WTC11 (cell line): ENCODE results near the gene METTL21C.

ENCODE experiments used
- ATF2 ChIP-seq: sonication (generic); formaldehyde crosslinking; IDR thresholded peaks from 2 replicates; pipeline ENCODE4 v1.8.1; 2022; ENCODE audit warnings: low read depth, missing genetic modification reagents, borderline replicate concordance
- CREM ChIP-seq: sonication (generic); formaldehyde crosslinking; IDR thresholded peaks from 2 replicates; pipeline ENCODE4 v1.8.1; 2022; ENCODE audit warnings: mild to moderate bottlenecking, missing genetic modification reagents, moderate library complexity
- FOXK1 ChIP-seq: sonication (generic); formaldehyde crosslinking; IDR thresholded peaks from 2 replicates; pipeline ENCODE4 v1.8.0; 2022; ENCODE audit warnings: mild to moderate bottlenecking, moderate library complexity, missing genetic modification reagents
- JUN ChIP-seq: sonication (generic); formaldehyde crosslinking; IDR thresholded peaks from 2 replicates; pipeline ENCODE4 v1.8.0; 2023; ENCODE audit warnings: mild to moderate bottlenecking, missing genetic modification reagents
- NFYB ChIP-seq: sonication (generic); formaldehyde crosslinking; conservative IDR thresholded peaks from 2 replicates; pipeline ENCODE4 v1.8.0; 2022; ENCODE audit warnings: low read depth, missing genetic modification reagents
- NR1H2 ChIP-seq: sonication (generic); formaldehyde crosslinking; IDR thresholded peaks from 2 replicates; pipeline ENCODE4 v1.9.0; 2021; ENCODE audit warnings: mild to moderate bottlenecking, moderate library complexity, missing genetic modification reagents
- NR3C1 ChIP-seq: sonication (generic); formaldehyde crosslinking; conservative IDR thresholded peaks from 2 replicates; pipeline ENCODE4 v1.8.1; 2023; ENCODE audit warnings: low read depth, mild to moderate bottlenecking, missing genetic modification reagents
- PREB ChIP-seq: sonication (generic); formaldehyde crosslinking; IDR thresholded peaks from 2 replicates; pipeline ENCODE4 v1.8.1; 2022; ENCODE audit warnings: mild to moderate bottlenecking, missing genetic modification reagents, moderate library complexity, borderline replicate concordance
- RELA ChIP-seq: sonication (generic); formaldehyde crosslinking; IDR thresholded peaks from 2 replicates; pipeline ENCODE4 v1.8.1; 2022; ENCODE audit warnings: missing genetic modification reagents, mild to moderate bottlenecking, borderline replicate concordance
- ZNF263 ChIP-seq: sonication (generic); formaldehyde crosslinking; IDR thresholded peaks from 2 replicates; pipeline ENCODE4 v1.8.1; 2022; ENCODE audit warnings: low read depth, mild to moderate bottlenecking, moderate library complexity, missing genetic modification reagents
- ZNF423 ChIP-seq: fragments of 250-450 bp; sonication (Bioruptor Pico); IDR thresholded peaks from 2 replicates; pipeline ENCODE4 v2.1.2; 2022; ENCODE audit warnings: mild to moderate bottlenecking, moderate library complexity
- TF ChIP-seq, protein P1 (sequence below): fragments of 200-600 bp; IDR thresholded peaks from 2 replicates; pipeline ENCODE4 v1.8.0; 2022; ENCODE audit warnings: antibody characterized with exemption
- TF ChIP-seq, protein P2 (sequence below): sonication (generic); formaldehyde crosslinking; IDR thresholded peaks from 2 replicates; pipeline ENCODE4 v1.8.0; 2022; ENCODE audit warnings: mild to moderate bottlenecking, missing genetic modification reagents

DNA sequence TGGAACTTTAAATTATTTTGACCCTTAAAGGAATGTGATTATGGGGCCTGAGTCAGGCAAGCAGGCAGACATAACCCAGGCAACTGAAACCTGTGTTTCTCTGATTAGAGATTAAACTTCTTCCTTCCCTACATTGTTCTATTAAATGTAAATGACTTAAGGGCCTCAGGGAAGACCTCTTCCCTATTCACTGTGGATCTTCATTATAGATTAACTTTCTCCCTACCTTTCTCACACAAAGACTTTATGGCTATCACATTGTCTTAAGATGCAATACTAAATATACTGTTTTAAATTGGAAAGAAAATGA, 8.8 kb upstream of the METTL21C start:
- TF ChIP-seq, protein P1, sequence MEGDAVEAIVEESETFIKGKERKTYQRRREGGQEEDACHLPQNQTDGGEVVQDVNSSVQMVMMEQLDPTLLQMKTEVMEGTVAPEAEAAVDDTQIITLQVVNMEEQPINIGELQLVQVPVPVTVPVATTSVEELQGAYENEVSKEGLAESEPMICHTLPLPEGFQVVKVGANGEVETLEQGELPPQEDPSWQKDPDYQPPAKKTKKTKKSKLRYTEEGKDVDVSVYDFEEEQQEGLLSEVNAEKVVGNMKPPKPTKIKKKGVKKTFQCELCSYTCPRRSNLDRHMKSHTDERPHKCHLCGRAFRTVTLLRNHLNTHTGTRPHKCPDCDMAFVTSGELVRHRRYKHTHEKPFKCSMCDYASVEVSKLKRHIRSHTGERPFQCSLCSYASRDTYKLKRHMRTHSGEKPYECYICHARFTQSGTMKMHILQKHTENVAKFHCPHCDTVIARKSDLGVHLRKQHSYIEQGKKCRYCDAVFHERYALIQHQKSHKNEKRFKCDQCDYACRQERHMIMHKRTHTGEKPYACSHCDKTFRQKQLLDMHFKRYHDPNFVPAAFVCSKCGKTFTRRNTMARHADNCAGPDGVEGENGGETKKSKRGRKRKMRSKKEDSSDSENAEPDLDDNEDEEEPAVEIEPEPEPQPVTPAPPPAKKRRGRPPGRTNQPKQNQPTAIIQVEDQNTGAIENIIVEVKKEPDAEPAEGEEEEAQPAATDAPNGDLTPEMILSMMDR: no peak
- no peak for TF ChIP-seq NR3C1 (CRISPR knock-in tag)
- TF ChIP-seq ZNF263 (CRISPR knock-in tag): no peak
- TF ChIP-seq JUN: no peak
- TF ChIP-seq ZNF423: no peak
- TF ChIP-seq CREM (CRISPR knock-in tag): no peak
- TF ChIP-seq ATF2 (CRISPR knock-in tag): no peak
- TF ChIP-seq RELA (CRISPR knock-in tag): no peak
- TF ChIP-seq, protein P2, sequence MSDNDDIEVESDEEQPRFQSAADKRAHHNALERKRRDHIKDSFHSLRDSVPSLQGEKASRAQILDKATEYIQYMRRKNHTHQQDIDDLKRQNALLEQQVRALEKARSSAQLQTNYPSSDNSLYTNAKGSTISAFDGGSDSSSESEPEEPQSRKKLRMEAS (CRISPR knock-in tag): no peak
- no peak for TF ChIP-seq PREB (CRISPR knock-in tag)
- no peak for TF ChIP-seq NFYB (CRISPR knock-in tag)
- no peak for TF ChIP-seq FOXK1 (CRISPR knock-in tag)
- TF ChIP-seq NR1H2 (CRISPR knock-in tag): no peak
